Heart left ventricle (tissue), 13 donors: ENCODE data around the gene MS4A4E.

ENCODE experiments used
- CTCF ChIP-seq, 12 donors: fragments of 200-600 bp; sonication (generic) in 4 of 12; IDR thresholded peaks; one replicate each; pipeline versions ENCODE4 v1.5.0 to v1.8.0; 2018 to 2022; ENCODE audit warnings: antibody characterized with exemption in 12 of 12, mild to moderate bottlenecking in 5 of 12
- POLR2A ChIP-seq, 2 donors: fragments of 450-650 bp; IDR thresholded peaks; one replicate each; pipeline ENCODE4 v1.6.1; 2017; ENCODE audit warnings: antibody characterized with exemption in 2 of 2, mild to moderate bottlenecking in 2 of 2, moderate library complexity in 2 of 2
- donor health status: ischemic (EF 13 %, LVEDD 7.1; RV severe dilation, severe dysfunction).
- donor health status: DM: no; HTN: yes; CAD: no.
- donor health status: DM: no; HTN: no; CAD: no.
- donor health status: ischemic (EF 25% LVEDD 6.9; RV normal size, moderate dysfunction).
- donor health status: ischemic (EF 25% LVEDD 5.7; RV mildly dilated, moderate dysfunction).
- donor health status: ischemic (EF 35%, LVEDD 5.7; RV mildly dilated, moderate dysfunction).
- donor health status: nonischemic (EF 11% LVEDD 7.7; RV severe dilation, severe dysfunction).
- donor health status: DM: yes; HTN: yes; CAD: no.
- donor health status: PGD.
- donor health status: ischemic (EF 29% LVEDD 5.4; RV normal size, mild dysfunction).
- donor health status: nonischemic (EF 23%, LVEDD 6.1; RV moderate dilation, normal function).

- TF ChIP-seq POLR2A (IDR thresholded peaks at IDR 0.05) (no peak), CTCF (IDR thresholded peaks at IDR 0.05) (no peak)
Observed at GRCh38 chr11:60209977-60210376, 33.0 kb downstream of the MS4A4E start.
